ENCODE data around the gene SYTL2.

DNA sequence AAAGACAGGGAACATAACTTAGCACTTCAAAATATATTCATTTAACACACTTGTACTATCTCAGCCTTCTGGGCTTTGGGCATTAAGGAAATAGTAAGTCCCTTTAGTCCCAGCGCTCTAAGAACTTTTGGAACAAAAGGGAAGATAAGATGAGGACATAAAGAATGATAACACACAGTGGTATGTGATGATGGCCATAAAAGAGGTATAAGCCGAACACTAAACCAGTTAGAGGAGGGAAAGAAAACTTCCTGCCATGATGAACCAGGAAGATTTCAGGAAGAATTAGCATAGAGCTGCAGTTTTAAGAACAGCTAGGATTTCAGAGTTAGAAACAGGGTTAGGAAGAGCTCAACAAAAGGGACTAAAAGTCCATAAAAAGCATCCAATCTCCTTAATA is 11.8 kb downstream of the SYTL2 start:
- TF ChIP-seq, protein P1, sequence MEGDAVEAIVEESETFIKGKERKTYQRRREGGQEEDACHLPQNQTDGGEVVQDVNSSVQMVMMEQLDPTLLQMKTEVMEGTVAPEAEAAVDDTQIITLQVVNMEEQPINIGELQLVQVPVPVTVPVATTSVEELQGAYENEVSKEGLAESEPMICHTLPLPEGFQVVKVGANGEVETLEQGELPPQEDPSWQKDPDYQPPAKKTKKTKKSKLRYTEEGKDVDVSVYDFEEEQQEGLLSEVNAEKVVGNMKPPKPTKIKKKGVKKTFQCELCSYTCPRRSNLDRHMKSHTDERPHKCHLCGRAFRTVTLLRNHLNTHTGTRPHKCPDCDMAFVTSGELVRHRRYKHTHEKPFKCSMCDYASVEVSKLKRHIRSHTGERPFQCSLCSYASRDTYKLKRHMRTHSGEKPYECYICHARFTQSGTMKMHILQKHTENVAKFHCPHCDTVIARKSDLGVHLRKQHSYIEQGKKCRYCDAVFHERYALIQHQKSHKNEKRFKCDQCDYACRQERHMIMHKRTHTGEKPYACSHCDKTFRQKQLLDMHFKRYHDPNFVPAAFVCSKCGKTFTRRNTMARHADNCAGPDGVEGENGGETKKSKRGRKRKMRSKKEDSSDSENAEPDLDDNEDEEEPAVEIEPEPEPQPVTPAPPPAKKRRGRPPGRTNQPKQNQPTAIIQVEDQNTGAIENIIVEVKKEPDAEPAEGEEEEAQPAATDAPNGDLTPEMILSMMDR (IDR thresholded peaks at IDR 0.05; ENCODE audit: low read length): no peak
- no peak for TF ChIP-seq EZH2 (IDR thresholded peaks at IDR 0.05; ENCODE audit: borderline replicate concordance, low read length)

Measured in OCI-LY1 (cell line).